ENCODE data around the gene SDK2. TPM values are rescaled to one million over a fixed set of nuclear protein-coding genes. Genes with fewer than 3 reads are reported as not detected.

Gene SDK2
- total and polyA plus RNA-seq, 2 of the 8 experiments (the other 6 are each of a cell fraction or from before 2014, with no cell fraction given), result 3.9 to 4.1 TPM

DNA sequence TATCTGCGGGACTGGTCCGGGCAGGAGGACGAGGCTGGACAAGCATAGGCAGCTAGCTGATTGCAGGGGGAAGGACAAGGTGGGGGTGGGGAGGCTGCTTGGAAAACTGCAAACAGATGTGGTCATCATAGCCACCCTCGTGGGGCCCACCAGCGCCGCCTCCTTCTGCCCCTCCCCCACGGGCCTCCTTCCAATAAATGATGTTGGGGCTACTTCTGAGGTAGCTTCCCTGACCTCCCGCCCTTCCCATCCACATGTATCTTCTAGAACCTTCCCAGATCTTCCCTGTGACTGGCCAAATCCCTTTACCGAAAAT is 320.1 kb downstream of the SDK2 start:
- H4K20me1 ChIP-seq (replicated peaks in 1 of 2; ENCODE audit: control insufficient read depth in 1 of 2, insufficient read depth in 2 of 2, low read length in 2 of 2), result no peaks in the 10 kb centered on the region
- H3K4me2 ChIP-seq (ENCODE audit: insufficient read depth in 1 of 2, low read depth in 2 of 2, low read length in 2 of 2), result no peak overlapping the region
- POLR2A ChIA-PET (ENCODE audit: partially characterized antibody), result interaction anchor here (1.0 to 3.3 kb wide), 5 partner anchors 9 to 47 kb away, joined by 3 to 11 read pairs (median 5); no protein-coding TSS in a partner anchor
- peak overlapping the region; percentile 74; the same call in 1 of the 2 replicates for H2BK15ac ChIP-seq (ENCODE audit: low read length)
- H4K91ac ChIP-seq (replicated peaks; ENCODE audit: insufficient read length, low read length), result peak overlapping the region; percentile 46
- H4K5ac ChIP-seq (ENCODE audit: insufficient read length, low read depth, low read length), result no peak overlapping the region
- H2AFZ ChIP-seq (ENCODE audit: low read length), result no peak overlapping the region
- FAIRE-seq (no peak), DNase-seq (ENCODE audit: low read depth in 1 of 2, low spot score in 2 of 2) (no peak)
- no peak overlapping the region for H3K4me3 ChIP-seq (ENCODE audit: extremely low read depth in 1 of 4, insufficient read depth in 2 of 4, low read depth in 3 of 4, low read length in 4 of 4)
- peak overlapping the region; percentile 83; the same call in 1 of the 2 replicates for H2BK12ac ChIP-seq (ENCODE audit: low read depth, low read length)
- no peaks in the 10 kb centered on the region for H3K9me3 ChIP-seq (ENCODE audit: insufficient read depth in 2 of 2, low read depth in 1 of 2, low read length in 1 of 2)
- H3K23ac ChIP-seq (ENCODE audit: insufficient read length), result no peak overlapping the region
- peak overlapping the region; percentile 94 for H2BK20ac ChIP-seq (ENCODE audit: low read length)
- no peak overlapping the region for H3K56ac ChIP-seq (replicated peaks; ENCODE audit: insufficient read length, low read depth, low read length)
- H3K27me3 ChIP-seq (replicated peaks in 1 of 4; ENCODE audit: control insufficient read depth in 3 of 4, extremely low read depth in 1 of 4, insufficient read depth in 3 of 4, low read length in 3 of 4), result no peaks in the 10 kb centered on the region
- no peak overlapping the region for H3K14ac ChIP-seq (ENCODE audit: insufficient read length)
- H3K36me3 ChIP-seq (ENCODE audit: control insufficient read depth in 2 of 4, insufficient read depth in 4 of 4, low read length in 3 of 4), result no peaks in the 10 kb centered on the region
- no peak overlapping the region for H3K9ac ChIP-seq (replicated peaks in 1 of 4; ENCODE audit: extremely low read depth in 1 of 4, low read depth in 3 of 4, low read length in 3 of 4)
- no peak overlapping the region for H2AK5ac ChIP-seq (ENCODE audit: low read depth, low read length)
- CTCF ChIA-PET (ENCODE audit: partially characterized antibody), result interaction anchor here (0.6 to 2.8 kb wide), 4 partner anchors 9 to 46 kb away, joined by 3 to 7 read pairs (median 5); no protein-coding TSS in a partner anchor
- H3K4me1 ChIP-seq (replicated peaks in 1 of 4; ENCODE audit: control insufficient read depth in 3 of 4, insufficient read depth in 4 of 4, low read length in 3 of 4), result peaks cover 4 to 13% (median 9%) of the 10 kb centered on the region in 4 experiments; a peak in 6 of 7 replicates
- H3K79me2 ChIP-seq (ENCODE audit: control insufficient read depth in 1 of 2, insufficient read depth in 2 of 2, low read length in 2 of 2), result no peaks in the 10 kb centered on the region
- no peak overlapping the region for H3K4ac ChIP-seq (replicated peaks; ENCODE audit: insufficient read length, low read depth, low read length)
- no peaks in the 10 kb centered on the region for H3K23me2 ChIP-seq (ENCODE audit: low read depth, low read length)
- H3K79me1 ChIP-seq (ENCODE audit: low read depth, low read length), result no peaks in the 10 kb centered on the region
- WGBS, 2 experiments (ENCODE audit: extremely low coverage in 1 of 2, insufficient coverage in 1 of 2, insufficient read length in 1 of 2, insufficient replicate concordance in 2 of 2, low coverage in 1 of 2, low lambda C conversion rate in 2 of 2, missing lambda C conversion rate in 1 of 2), result 81% methylated on average over 9 of the region's 9 CpGs; no CpG with 5 or more reads in 1 of the 2 experiments
- peak overlapping the region; percentile 61; the same call in 1 of the 2 replicates for H2BK5ac ChIP-seq (ENCODE audit: low read depth, low read length)
- no peak overlapping the region for H4K8ac ChIP-seq (ENCODE audit: extremely low read depth, insufficient read depth, low read length)
- no peak overlapping the region for H2BK120ac ChIP-seq (replicated peaks; ENCODE audit: low read depth, low read length)
- H3K27ac ChIP-seq (ENCODE audit: low read depth, low read length), result no peak overlapping the region
- H3K18ac ChIP-seq (ENCODE audit: extremely low read depth, low read length), result 0 out of 2 replicates have a peak overlapping the region, but pooled peaks have one; percentile 63
- TF ChIP-seq EZH2 (IDR thresholded peaks at IDR 0.05; ENCODE audit: low read depth, low read length, severe bottlenecking) (no peak), TAF1 (IDR thresholded peaks at IDR 0.05; ENCODE audit: low read depth, low read length) (no peak), BCL11A (IDR thresholded peaks at IDR 0.05; ENCODE audit: low read depth in 2 of 2, low read length in 2 of 2) (no peak), POLR2AphosphoS5 (IDR thresholded peaks at IDR 0.05; ENCODE audit: low read depth, low read length) (no peak), CHD2 (IDR thresholded peaks at IDR 0.05; ENCODE audit: low read length) (no peak), RXRA (IDR thresholded peaks at IDR 0.05; ENCODE audit: insufficient read depth, low read depth, low read length) (no peak), CHD1 (IDR thresholded peaks at IDR 0.05; ENCODE audit: low read depth, low read length) (no peak), SP2 (IDR thresholded peaks at IDR 0.05; ENCODE audit: low read length) (no peak), POU5F1 (IDR thresholded peaks at IDR 0.05; ENCODE audit: low read depth, low read length) (no peak), HDAC2 (IDR thresholded peaks at IDR 0.05; ENCODE audit: borderline replicate concordance in 1 of 2, low read depth in 2 of 2, low read length in 2 of 2) (no peak), CREB1 (IDR thresholded peaks at IDR 0.05) (no peak), MAFK (IDR thresholded peaks at IDR 0.05; ENCODE audit: low read depth, low read length) (no peak), SIN3A (conservative IDR thresholded peaks at IDR 0.05 in 1 of 2, IDR thresholded peaks at IDR 0.05 in 1 of 2; ENCODE audit: low read depth in 1 of 2, low read length in 2 of 2) (no peak), YY1 (IDR thresholded peaks at IDR 0.05; ENCODE audit: low read depth, low read length) (no peak), SAP30 (IDR thresholded peaks at IDR 0.05; ENCODE audit: insufficient read depth, insufficient replicate concordance, low read length) (no peak)
